GM19099 (cell line): ENCODE data around the gene FKBP2.
A peak's percentile ranks its signal among the peaks of the same experiment; 100 is the strongest.

Experiments
- POLR2A ChIP-seq: IDR thresholded peaks from 3 replicates; pipeline ENCODE4 v1.6.1; 2011; ENCODE audit warnings: low read depth; ENCODE audit not compliant: insufficient read length; ENCODE audit errors: extremely low read depth

The FKBP2 gene

GRCh38 chr11:64249038-64249437 lies 8.1 kb downstream of the FKBP2 start:
- no peak for TF ChIP-seq POLR2A

GRCh38 chr11:64249563-64250414 lies 8.9 kb downstream of the FKBP2 start:
- no peak for TF ChIP-seq POLR2A

DNA sequence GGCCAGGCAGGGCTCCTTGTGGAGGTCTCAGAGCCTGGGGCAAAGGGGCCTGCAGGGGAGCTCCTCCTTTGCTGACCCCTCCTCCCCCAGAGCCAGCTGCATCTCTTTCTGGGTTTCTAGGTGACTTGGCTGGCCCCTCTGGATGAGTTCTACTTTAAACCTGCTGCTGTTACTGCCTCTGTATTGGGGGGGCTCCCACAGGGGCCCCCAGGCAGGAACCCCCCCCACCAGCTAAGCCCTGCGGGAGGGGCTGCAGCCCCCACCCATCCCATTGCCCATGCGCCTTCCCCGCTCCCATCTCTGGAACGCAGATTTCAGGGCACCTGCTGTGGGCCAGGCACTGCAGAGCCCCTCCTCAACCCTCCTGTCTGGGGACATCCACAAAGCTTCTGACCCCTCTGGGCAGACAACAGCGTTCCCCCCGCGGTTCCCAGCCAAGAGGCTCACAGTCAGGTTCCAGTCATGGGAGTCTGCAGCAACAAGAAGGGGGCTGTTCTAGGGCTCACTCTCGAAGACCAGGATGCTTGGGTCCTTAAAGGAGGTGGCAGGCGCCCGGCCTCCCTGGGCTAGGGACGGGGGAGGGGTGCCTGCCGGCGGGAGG lies 9.6 kb downstream of the FKBP2 start:
- TF ChIP-seq POLR2A = no peak

DNA sequence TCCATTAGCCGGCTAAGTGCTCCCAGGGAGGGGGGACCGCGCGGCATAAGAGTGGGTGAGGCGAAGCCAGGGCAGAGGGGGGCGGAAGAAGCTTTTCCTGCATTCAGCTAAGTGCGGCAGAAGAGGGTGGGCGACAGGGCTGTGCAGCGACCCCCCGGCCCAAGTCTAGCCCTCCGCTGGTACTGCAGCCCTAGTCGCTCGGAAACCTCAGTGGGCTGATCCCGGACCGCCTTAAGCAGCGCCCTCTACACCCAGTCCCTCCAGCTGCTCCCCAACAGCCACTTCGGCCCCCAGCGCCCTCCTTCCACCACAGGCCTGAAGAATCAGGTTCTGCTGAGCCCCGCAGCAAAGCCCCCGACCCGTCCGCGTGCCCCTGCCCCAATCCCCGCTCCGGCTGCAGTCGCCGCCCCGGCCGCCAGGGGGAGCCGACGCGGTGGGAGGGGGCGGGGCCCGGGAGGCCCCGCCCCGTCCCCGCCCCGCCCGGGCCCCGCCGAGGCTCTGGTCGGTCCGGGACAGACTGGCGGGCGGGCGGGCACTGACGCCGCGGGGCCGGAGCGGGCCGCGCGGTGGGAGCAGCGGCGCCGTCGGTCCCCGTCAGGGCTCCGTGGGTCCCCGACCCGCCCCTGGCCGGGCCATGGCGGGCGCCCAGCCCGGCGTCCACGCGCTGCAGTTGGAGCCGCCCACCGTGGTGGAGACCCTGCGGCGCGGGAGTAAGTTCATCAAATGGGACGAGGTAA lies 10.3 kb downstream of the FKBP2 start, which contains the start of gene PLCB3:
TSS of gene PLCB3 (plus strand) at position 515 of the 737 bp plus-strand sequence. CDS start at position 635, 120 bp downstream.
- peak; percentile 48 for TF ChIP-seq POLR2A

DNA sequence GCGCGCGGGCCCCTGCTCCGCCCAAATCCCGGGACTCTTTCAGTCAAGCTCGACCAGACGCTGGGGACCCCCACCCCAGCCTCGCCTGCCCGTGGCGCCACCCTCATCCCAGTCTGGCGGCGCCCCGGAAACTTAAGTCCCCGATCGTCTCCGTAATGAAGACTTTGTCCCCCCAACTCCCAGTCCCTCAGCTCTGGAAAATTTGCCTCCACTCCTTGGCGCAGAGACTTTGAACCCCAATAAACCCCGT lies 10.8 kb downstream of the FKBP2 start:
- no peak for TF ChIP-seq POLR2A

DNA sequence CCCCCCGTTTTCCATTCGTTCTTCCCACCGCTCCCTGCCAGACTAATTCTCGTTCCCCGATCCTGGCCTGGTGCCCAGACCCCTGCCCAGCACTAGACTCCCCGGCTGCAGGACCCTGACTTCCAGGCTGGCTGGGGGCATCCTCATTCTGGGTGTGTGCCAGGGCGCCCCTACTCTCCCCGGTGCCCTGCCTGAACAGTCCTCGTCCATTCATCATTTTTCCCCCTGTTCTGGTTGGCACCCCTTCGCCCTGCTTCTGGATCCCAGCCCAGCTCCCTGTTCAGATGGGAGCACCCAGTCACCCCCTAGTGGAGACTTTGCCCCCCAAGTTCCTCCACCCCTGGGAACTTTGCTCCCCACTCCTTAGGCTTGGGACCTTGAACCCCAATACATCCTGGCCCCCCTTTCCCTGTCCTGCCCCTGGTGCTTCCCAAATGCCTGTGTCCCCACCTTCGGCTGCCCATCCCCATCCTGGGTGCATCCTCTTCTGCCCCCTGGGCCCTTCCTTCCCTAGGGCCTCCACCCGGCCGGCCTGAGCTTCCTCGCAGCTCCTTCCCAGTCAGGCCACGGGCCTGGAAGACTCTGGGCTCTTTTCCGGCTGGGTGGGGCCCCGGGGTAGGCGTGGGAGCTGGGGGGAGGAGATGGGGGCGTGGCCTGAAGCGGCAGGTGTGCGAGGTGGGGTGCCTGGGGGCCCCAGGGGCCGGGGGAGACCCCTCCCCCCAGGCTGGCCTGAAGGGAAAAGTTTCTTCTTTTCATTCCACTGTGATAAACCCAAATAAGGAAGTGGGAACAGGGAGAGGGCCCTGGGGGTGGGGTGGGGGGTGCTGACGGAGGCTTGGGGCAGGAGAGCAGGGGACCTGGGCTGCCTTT lies 11.3 kb downstream of the FKBP2 start:
- no peak for TF ChIP-seq POLR2A

GRCh38 chr11:64253043-64253442 lies 12.1 kb downstream of the FKBP2 start:
- no peak for TF ChIP-seq POLR2A

- no peak for TF ChIP-seq POLR2A
Observed at GRCh38 chr11:64253481-64253880, 12.6 kb downstream of the FKBP2 start.

GRCh38 chr11:64254326-64254725 lies 13.4 kb downstream of the FKBP2 start:
- no peak for TF ChIP-seq POLR2A

GRCh38 chr11:64255135-64256128 lies 14.5 kb downstream of the FKBP2 start:
- TF ChIP-seq POLR2A = no peak

DNA sequence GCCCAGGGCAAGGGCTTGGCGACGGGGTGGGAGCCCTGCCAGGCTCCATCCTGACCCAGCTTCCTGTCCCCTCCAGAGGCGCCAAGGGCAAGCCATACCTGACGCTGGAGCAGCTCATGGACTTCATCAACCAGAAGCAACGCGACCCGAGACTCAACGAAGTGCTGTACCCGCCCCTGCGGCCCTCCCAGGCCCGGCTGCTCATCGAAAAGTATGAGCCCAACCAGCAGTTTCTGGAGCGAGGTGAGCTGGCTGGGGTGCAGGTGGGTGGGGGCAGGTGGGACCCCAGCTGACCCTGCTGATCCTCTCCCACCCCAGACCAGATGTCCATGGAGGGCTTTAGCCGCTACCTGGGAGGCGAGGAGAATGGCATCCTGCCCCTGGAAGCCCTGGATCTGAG lies 15.4 kb downstream of the FKBP2 start:
- TF ChIP-seq POLR2A = no peak

GRCh38 chr11:64258356-64258755 lies 17.5 kb downstream of the FKBP2 start:
- no peak for TF ChIP-seq POLR2A

DNA sequence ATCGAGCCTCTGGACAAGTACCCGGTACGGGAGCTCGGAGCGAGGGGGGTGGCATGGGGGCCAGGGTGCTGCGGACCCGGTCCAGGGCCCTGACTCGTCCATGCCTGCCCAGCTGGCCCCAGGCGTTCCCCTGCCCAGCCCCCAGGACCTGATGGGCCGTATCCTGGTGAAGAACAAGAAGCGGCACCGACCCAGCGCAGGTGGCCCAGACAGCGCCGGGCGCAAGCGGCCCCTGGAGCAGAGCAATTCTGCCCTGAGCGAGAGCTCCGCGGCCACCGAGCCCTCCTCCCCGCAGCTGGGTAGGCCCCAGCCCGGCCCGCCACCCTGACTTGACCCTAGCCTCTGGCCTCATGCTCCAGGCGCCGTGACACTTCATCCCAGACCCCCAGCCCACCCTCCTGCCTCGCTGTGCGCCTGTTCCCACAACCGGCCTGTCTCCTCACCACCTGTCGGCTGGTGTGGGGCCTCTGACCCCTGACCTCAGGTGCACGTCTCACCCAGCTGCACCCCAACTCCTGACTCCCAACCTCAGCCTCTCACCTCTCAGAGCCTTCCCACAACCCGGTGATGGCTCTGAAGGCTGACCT lies 18.1 kb downstream of the FKBP2 start:
- no peak for TF ChIP-seq POLR2A

DNA sequence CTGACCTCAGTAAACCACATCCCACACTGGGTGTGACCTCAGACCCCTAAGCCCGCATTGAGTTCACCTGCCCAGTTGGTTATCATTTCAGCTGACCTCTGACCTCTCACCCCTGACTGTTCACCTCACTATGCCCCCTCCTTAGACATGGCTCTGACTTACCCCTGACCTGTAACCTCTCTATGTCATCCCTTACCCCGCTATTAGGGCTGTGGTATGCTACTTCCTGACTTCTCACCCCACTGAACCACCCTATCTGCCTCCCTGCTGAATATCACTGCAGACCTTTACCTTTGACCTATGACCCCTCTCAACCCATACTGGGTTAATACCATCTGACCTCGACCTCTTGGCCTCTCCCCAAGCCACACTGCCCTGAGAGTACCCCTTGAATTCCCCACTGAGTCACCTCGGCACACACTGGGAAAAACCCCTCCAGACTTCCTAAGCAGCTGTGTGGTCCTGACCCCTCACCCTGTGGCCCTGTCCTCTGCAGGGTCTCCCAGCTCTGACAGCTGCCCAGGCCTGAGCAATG lies 18.7 kb downstream of the FKBP2 start:
- no peak for TF ChIP-seq POLR2A
